HG03108 (cell line): ENCODE results near the gene TRIM14.
"Not testable (repeated sequence)": the region's sequence is repeated elsewhere in the genome, so short reads cannot be mapped to it uniquely, and the experiment has no call there.

Source experiments
- ATAC-seq: cut with Tn5 transposase; IDR thresholded peaks from one replicate; pipeline ENCODE4 v1.9.1; 2021; ENCODE audit warnings: moderate library complexity; ENCODE audit not compliant: unreplicated experiment

TRIM14 gene

GRCh38 chr9:98020476-98021145 lies 98.4 kb downstream of the TRIM14 start:
- ATAC-seq: no peak

GRCh38 chr9:98019869-98020268 lies 99.2 kb downstream of the TRIM14 start:
- not testable (repeated sequence) for ATAC-seq
